HFFc6 (cell line): ENCODE measurements around the gene PGF. TPM values are rescaled to one million over a fixed set of nuclear protein-coding genes. Genes with fewer than 3 reads are reported as not detected.
A peak's percentile ranks its signal among the peaks of the same experiment; 100 is the strongest.

Experiments used
- DNase-seq: peaks from one replicate; pipeline ENCODE4 v3.0.0-alpha.2; 2018
- H3K27ac Mint-ChIP-seq: 2 replicates; pipeline ENCODE4 v1.8.0; 2020; ENCODE audit warnings: mild to moderate bottlenecking, mixed read lengths
- H3K27me3 Mint-ChIP-seq: 2 replicates; pipeline ENCODE4 v1.8.0; 2021; ENCODE audit warnings: mild to moderate bottlenecking, moderate library complexity, mixed read lengths; ENCODE audit not compliant: insufficient read depth
- H3K36me3 Mint-ChIP-seq: 2 replicates; pipeline ENCODE4 v1.8.0; 2021; ENCODE audit warnings: low read depth, mixed read lengths
- H3K4me1 Mint-ChIP-seq: 2 replicates; pipeline ENCODE4 v1.8.0; 2020; ENCODE audit warnings: low read depth, mixed read lengths
- H3K4me3 Mint-ChIP-seq: 2 replicates; pipeline ENCODE4 v1.8.0; 2020; ENCODE audit warnings: mild to moderate bottlenecking, moderate library complexity, mixed read lengths
- H3K9me3 Mint-ChIP-seq: 2 replicates; pipeline ENCODE4 v1.8.0; 2020; ENCODE audit warnings: mild to moderate bottlenecking, mixed read lengths
- total RNA-seq, 6 experiments: library from RNA; stranded (reverse); fragmentation: NEBNext Ultra II Directional; extraction: Animal tissue kit (Norgen Biotek cat#: 25700); gene quantifications; 2 replicates in 1 of 6; 3 replicates in 5 of 6; pipeline ENCODE4 v1.2.3, GENCODE V29; 2021
- TF ChIP-seq, protein P1 (sequence below): fragments of 200-600 bp; sonication (generic); IDR thresholded peaks from 2 replicates; pipeline ENCODE4 v1.5.0; 2021; ENCODE audit warnings: antibody characterized with exemption, mild to moderate bottlenecking

Gene PGF
- total RNA-seq, 6 experiments from 2014 or later, result 0.87 to 2.9 (median 2.7) TPM

DNA sequence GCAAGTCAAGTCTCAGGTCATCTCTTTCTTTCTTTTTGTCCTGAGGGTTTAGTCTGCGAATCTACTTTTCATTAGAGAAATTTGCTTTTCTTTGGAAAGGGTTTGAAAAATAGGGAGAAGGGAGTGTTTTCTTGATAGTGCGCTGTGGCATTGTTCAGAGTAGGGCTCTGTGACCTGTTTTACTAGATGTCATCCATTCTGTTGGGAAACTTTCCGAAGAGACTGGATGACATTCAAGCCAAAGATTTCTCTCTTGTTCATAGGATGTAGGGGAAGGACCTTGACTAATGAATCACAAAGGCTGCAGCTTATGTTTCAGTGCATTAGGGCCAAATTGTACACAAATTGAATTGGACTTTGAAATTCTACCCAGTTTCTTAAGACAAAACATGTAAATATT lies 59.0 kb downstream of the PGF start:
- H3K27me3 Mint-ChIP-seq, result no peaks in the 10 kb centered on the region; the same call in 1 of the 2 replicates
- H3K4me1 Mint-ChIP-seq, result peaks cover 9% of the 10 kb centered on the region
- no peak overlapping the region for H3K4me3 Mint-ChIP-seq
- no peaks in the 10 kb centered on the region for H3K9me3 Mint-ChIP-seq
- no peak for DNase-seq
- H3K27ac Mint-ChIP-seq, result no peak overlapping the region
- peaks cover 40% of the 10 kb centered on the region for H3K36me3 Mint-ChIP-seq
- TF ChIP-seq, protein P1, sequence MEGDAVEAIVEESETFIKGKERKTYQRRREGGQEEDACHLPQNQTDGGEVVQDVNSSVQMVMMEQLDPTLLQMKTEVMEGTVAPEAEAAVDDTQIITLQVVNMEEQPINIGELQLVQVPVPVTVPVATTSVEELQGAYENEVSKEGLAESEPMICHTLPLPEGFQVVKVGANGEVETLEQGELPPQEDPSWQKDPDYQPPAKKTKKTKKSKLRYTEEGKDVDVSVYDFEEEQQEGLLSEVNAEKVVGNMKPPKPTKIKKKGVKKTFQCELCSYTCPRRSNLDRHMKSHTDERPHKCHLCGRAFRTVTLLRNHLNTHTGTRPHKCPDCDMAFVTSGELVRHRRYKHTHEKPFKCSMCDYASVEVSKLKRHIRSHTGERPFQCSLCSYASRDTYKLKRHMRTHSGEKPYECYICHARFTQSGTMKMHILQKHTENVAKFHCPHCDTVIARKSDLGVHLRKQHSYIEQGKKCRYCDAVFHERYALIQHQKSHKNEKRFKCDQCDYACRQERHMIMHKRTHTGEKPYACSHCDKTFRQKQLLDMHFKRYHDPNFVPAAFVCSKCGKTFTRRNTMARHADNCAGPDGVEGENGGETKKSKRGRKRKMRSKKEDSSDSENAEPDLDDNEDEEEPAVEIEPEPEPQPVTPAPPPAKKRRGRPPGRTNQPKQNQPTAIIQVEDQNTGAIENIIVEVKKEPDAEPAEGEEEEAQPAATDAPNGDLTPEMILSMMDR, result no peak

DNA sequence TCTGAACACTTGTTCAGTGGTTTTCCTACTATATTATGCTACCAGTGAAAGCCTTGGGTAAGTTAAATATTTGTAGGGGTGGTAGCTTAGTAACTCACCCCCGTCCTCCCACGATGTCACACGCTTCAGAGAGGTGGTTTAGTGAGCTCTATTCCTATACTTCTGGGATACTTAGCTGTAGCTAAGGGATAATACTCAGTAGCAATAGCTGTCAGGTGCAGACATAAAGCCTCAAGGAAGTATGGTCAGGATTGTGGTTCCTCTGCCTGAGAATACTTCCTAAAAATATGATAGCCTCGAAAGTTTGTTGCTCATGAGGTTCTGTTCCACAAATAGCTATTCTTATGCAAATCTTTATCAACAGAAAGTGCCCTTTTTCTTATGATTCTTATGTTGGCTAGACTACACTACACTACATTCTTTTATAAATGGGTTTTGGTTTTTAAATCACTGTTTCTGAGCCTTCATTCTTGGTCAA lies 61.7 kb downstream of the PGF start:
- H3K36me3 Mint-ChIP-seq, result peaks cover 27% of the 10 kb centered on the region
- no peak for DNase-seq
- peaks cover 15% of the 10 kb centered on the region for H3K4me1 Mint-ChIP-seq
- TF ChIP-seq, protein P1, result no peak
- no peaks in the 10 kb centered on the region for H3K9me3 Mint-ChIP-seq
- H3K4me3 Mint-ChIP-seq, result no peak overlapping the region
- no peaks in the 10 kb centered on the region; the same call in 1 of the 2 replicates for H3K27me3 Mint-ChIP-seq
- no peak overlapping the region for H3K27ac Mint-ChIP-seq

DNA sequence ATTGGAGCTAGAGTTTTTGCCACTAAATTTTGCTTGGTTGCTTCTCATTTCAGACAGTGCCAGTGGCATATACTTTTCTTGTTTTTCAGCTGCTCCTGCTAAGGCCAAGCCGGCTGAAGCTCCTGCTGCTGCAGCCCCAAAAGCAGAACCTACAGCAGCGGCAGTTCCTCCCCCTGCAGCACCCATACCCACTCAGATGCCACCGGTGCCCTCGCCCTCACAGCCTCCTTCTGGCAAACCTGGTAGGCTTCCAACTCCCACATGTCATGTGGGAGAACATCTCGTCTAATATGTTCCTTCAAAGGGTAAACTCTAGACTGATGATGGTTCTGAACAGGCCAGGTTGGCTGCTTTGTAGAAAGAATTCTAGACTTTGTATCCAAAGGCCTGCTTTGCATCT lies 62.7 kb downstream of the PGF start:
- Mint-ChIP-seq H3K4me1 (peaks cover 25% of the 10 kb centered on the region), H3K27ac (no peak overlapping the region), H3K27me3 (no peaks in the 10 kb centered on the region; the same call in 1 of the 2 replicates), H3K4me3 (no peak overlapping the region), H3K36me3 (peaks cover 23% of the 10 kb centered on the region), H3K9me3 (no peaks in the 10 kb centered on the region)
- TF ChIP-seq, protein P1, result no peak
- DNase-seq, result no peak

DNA sequence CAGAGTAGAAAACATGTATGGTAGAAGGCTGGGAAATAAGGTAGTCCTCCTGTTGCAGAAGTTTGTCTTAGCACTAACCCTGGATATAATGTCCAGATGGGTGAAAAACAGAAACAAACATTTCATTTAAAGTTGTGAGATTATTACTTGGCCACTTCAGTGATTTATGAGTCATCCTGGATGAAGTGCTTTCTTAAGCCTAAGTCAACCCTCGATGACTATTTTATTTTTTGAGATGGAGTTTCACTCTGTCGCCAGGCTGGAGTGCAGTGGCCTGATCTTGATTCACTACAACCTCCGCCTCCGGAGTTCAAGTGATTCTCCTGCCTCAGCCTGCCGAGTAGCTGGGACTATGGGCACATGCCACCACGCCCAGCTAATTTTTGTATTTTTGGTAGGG lies 63.5 kb downstream of the PGF start:
- no peak for DNase-seq

More for the DNA sequence above, 63.5 kb downstream of the PGF start:
- no peak overlapping the region for H3K4me3 Mint-ChIP-seq
- TF ChIP-seq, protein P1, result no peak
- peak overlapping the region; percentile 21; the same call in 1 of the 2 replicates for H3K27ac Mint-ChIP-seq
- H3K36me3 Mint-ChIP-seq, result peaks cover 18% of the 10 kb centered on the region
- no peaks in the 10 kb centered on the region; the same call in 1 of the 2 replicates for H3K27me3 Mint-ChIP-seq
- no peaks in the 10 kb centered on the region for H3K9me3 Mint-ChIP-seq
- peaks cover 27% of the 10 kb centered on the region for H3K4me1 Mint-ChIP-seq

Other genes with a start within 250 kb of the PGF start
- 10 to 100 TPM; 36.7 to 42.3 (median 40.6) TPM for gene AREL1, start 242.5 kb downstream of the PGF start, total RNA-seq
- gene FCF1, start 242.5 kb downstream of the PGF start, total RNA-seq, result 10 to 100 TPM; 69.7 to 87.4 (median 79.6) TPM
- 10 to 100 TPM; 46.0 to 50.8 (median 48.6) TPM for gene YLPM1, start 192.3 kb downstream of the PGF start, total RNA-seq
- not detected for gene PROX2, start 79.5 kb downstream of the PGF start, total RNA-seq
- 100 to 1,000 TPM in 5 of 6 experiments, 10 to 100 TPM in 1; 97.5 to 118 (median 109) TPM for gene DLST, start 73.7 kb downstream of the PGF start, total RNA-seq
- 1 to 10 TPM in 4 of 6 experiments, under 1 TPM in 2; 0.78 to 1.1 (median 1.0) TPM for gene RPS6KL1, start 32.3 kb downstream of the PGF start, total RNA-seq
- gene EIF2B2, start 47.3 kb upstream of the PGF start, total RNA-seq, result 10 to 100 TPM; 55.5 to 66.1 (median 59.0) TPM
- gene MLH3, start 95.9 kb upstream of the PGF start, total RNA-seq, result 10 to 100 TPM in 1 of 6 experiments, 1 to 10 TPM in 5; 5.4 to 11.6 (median 7.6) TPM
- 10 to 100 TPM in 4 of 6 experiments, 1 to 10 TPM in 2; 5.9 to 14.9 (median 11.7) TPM for gene ACYP1, start 108.4 kb upstream of the PGF start, total RNA-seq
- 1 to 10 TPM in 3 of 6 experiments, under 1 TPM in 3; 0.43 to 1.4 (median 1.1) TPM for gene ZC2HC1C, start 114.0 kb upstream of the PGF start, total RNA-seq
- 10 to 100 TPM; 67.6 to 79.4 (median 69.4) TPM for gene NEK9, start 171.5 kb upstream of the PGF start, total RNA-seq
- gene TMED10, start 221.0 kb upstream of the PGF start, total RNA-seq, result 100 to 1,000 TPM; 370 to 494 (median 430) TPM